Ishikawa (cell line): ENCODE data around the gene AXIN2.

Experiments
- CREB1 ChIP-seq: IDR thresholded peaks from 2 replicates; pipeline ENCODE4 v1.6.1; 2012; ENCODE audit warnings: low read depth
- EP300 ChIP-seq: IDR thresholded peaks from 2 replicates; pipeline ENCODE4 v1.6.1; 2012; ENCODE audit warnings: borderline replicate concordance
- NFIC ChIP-seq: IDR thresholded peaks from 2 replicates; pipeline ENCODE4 v1.6.1; 2012
- RAD21 ChIP-seq: IDR thresholded peaks from 2 replicates; pipeline ENCODE4 v1.6.1; 2012; ENCODE audit warnings: low read depth
- TAF1 ChIP-seq: IDR thresholded peaks from 2 replicates; pipeline ENCODE4 v1.6.1; 2012; ENCODE audit warnings: low read depth, mild to moderate bottlenecking
- TCF12 ChIP-seq: IDR thresholded peaks from 2 replicates; pipeline ENCODE4 v1.6.1; 2012; ENCODE audit warnings: low read depth
- TEAD4 ChIP-seq: IDR thresholded peaks from 2 replicates; pipeline ENCODE4 v1.6.1; 2012
- YY1 ChIP-seq: IDR thresholded peaks from 2 replicates; pipeline ENCODE4 v1.6.1; 2012; ENCODE audit warnings: low read depth
- ZBTB7A ChIP-seq: IDR thresholded peaks from 2 replicates; pipeline ENCODE4 v1.6.1; 2012; ENCODE audit warnings: low read depth
- TF ChIP-seq, protein P1 (sequence below): IDR thresholded peaks from 2 replicates; pipeline ENCODE4 v1.6.1; 2012
- TF ChIP-seq, protein P2 (sequence below): IDR thresholded peaks from 2 replicates; pipeline ENCODE4 v1.6.1; 2012; ENCODE audit warnings: low read depth, mild to moderate bottlenecking

DNA sequence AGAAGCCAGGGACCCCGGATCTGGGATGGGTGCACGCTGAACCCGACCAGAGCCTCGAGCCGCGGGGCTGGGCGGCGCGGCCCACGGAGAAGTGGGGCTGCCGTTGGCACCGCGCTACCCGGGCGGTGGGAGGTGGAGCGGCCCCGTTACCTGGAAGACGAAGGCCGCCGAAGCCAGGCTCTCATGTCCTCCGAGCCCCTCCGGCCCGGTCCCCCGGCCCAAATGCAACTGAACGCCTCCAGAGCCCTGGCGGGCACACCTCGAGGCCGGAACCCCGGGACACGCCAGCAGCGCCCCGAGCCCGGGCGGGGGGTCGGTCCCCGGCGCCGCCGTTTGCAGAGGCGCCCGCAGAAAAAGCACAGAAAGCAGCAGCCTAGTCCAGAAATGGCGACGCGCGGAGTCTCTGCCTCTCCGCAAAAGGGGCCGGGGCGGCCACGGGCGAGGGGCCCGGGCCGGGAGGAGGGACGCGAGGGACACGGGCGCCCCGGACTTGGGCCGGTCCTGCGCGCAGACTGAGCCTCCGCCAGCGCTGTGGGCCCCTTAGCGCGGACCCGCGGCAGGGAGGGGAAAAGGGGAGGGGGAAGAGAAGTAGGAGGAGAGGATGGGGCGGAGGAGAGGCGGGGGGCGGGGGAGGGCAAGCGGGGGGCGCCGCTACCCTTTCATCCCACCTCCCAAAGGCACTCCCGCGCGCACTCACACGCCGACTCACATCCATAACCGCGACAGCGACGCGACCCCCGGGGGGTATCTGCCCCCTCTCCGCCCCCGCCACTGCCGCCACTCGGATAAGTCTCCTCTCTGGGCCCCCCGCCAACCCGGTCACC, 1.4 kb downstream of the AXIN2 start:
- TF ChIP-seq TAF1 (no peak), EP300 (no peak), YY1 (peak; percentile 19; the same call in 1 of the 2 replicates), TEAD4 (no peak), CREB1 (no peak), NFIC (no peak), TCF12 (no peak), ZBTB7A (peak; percentile 70), RAD21 (no peak)
- TF ChIP-seq, protein P1, sequence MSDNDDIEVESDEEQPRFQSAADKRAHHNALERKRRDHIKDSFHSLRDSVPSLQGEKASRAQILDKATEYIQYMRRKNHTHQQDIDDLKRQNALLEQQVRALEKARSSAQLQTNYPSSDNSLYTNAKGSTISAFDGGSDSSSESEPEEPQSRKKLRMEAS = no peak
- TF ChIP-seq, protein P2, sequence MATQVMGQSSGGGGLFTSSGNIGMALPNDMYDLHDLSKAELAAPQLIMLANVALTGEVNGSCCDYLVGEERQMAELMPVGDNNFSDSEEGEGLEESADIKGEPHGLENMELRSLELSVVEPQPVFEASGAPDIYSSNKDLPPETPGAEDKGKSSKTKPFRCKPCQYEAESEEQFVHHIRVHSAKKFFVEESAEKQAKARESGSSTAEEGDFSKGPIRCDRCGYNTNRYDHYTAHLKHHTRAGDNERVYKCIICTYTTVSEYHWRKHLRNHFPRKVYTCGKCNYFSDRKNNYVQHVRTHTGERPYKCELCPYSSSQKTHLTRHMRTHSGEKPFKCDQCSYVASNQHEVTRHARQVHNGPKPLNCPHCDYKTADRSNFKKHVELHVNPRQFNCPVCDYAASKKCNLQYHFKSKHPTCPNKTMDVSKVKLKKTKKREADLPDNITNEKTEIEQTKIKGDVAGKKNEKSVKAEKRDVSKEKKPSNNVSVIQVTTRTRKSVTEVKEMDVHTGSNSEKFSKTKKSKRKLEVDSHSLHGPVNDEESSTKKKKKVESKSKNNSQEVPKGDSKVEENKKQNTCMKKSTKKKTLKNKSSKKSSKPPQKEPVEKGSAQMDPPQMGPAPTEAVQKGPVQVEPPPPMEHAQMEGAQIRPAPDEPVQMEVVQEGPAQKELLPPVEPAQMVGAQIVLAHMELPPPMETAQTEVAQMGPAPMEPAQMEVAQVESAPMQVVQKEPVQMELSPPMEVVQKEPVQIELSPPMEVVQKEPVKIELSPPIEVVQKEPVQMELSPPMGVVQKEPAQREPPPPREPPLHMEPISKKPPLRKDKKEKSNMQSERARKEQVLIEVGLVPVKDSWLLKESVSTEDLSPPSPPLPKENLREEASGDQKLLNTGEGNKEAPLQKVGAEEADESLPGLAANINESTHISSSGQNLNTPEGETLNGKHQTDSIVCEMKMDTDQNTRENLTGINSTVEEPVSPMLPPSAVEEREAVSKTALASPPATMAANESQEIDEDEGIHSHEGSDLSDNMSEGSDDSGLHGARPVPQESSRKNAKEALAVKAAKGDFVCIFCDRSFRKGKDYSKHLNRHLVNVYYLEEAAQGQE = no peak
